ENCODE data around the gene XPO4. TPM values are rescaled to one million over a fixed set of nuclear protein-coding genes. Genes with fewer than 3 reads are reported as not detected.

XPO4 gene
- total RNA-seq, 1 experiment from 2014 or later: 34.9 TPM

- H3K4me1 Mint-ChIP-seq: peaks cover 13% of the 10 kb centered on the region
- DNase-seq (ENCODE audit: low spot score) (no peak), ATAC-seq (no peak)
- H3K27me3 Mint-ChIP-seq (ENCODE audit: low read depth): no peaks in the 10 kb centered on the region
- no peak for TF ChIP-seq ZNF121 (CRISPR knock-in tag; IDR thresholded peaks at IDR 0.05)
- no peak for TF ChIP-seq RORB (CRISPR knock-in tag; IDR thresholded peaks at IDR 0.05)
- TF ChIP-seq NFATC4 (CRISPR knock-in tag; IDR thresholded peaks at IDR 0.05): no peak
- TF ChIP-seq NFYB (CRISPR knock-in tag; conservative IDR thresholded peaks at IDR 0.05; ENCODE audit: low read depth): no peak
- no peak for TF ChIP-seq KAT7 (CRISPR knock-in tag; IDR thresholded peaks at IDR 0.05; ENCODE audit: borderline replicate concordance)
- TF ChIP-seq ZNF532 (CRISPR knock-in tag; IDR thresholded peaks at IDR 0.05; ENCODE audit: borderline replicate concordance): no peak
- no peak for TF ChIP-seq STAT6 (CRISPR knock-in tag; conservative IDR thresholded peaks at IDR 0.05; ENCODE audit: low read depth)
- TF ChIP-seq RELA (CRISPR knock-in tag; IDR thresholded peaks at IDR 0.05; ENCODE audit: borderline replicate concordance): no peak
- no peak for TF ChIP-seq FOXK1 (CRISPR knock-in tag; IDR thresholded peaks at IDR 0.05)
- no peak for TF ChIP-seq E2F5 (CRISPR knock-in tag; IDR thresholded peaks at IDR 0.05)
- no peak for TF ChIP-seq FOXJ3 (CRISPR knock-in tag; IDR thresholded peaks at IDR 0.05; ENCODE audit: borderline replicate concordance)
- TF ChIP-seq ZNF396 (CRISPR knock-in tag; IDR thresholded peaks at IDR 0.05; ENCODE audit: borderline replicate concordance): no peak
- TF ChIP-seq, protein P1, sequence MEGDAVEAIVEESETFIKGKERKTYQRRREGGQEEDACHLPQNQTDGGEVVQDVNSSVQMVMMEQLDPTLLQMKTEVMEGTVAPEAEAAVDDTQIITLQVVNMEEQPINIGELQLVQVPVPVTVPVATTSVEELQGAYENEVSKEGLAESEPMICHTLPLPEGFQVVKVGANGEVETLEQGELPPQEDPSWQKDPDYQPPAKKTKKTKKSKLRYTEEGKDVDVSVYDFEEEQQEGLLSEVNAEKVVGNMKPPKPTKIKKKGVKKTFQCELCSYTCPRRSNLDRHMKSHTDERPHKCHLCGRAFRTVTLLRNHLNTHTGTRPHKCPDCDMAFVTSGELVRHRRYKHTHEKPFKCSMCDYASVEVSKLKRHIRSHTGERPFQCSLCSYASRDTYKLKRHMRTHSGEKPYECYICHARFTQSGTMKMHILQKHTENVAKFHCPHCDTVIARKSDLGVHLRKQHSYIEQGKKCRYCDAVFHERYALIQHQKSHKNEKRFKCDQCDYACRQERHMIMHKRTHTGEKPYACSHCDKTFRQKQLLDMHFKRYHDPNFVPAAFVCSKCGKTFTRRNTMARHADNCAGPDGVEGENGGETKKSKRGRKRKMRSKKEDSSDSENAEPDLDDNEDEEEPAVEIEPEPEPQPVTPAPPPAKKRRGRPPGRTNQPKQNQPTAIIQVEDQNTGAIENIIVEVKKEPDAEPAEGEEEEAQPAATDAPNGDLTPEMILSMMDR (IDR thresholded peaks at IDR 0.05): no peak
- no peak for TF ChIP-seq ZNF512 (CRISPR knock-in tag; IDR thresholded peaks at IDR 0.05; ENCODE audit: borderline replicate concordance)
- TF ChIP-seq EMX1 (CRISPR knock-in tag; IDR thresholded peaks at IDR 0.05): no peak
- no peak for TF ChIP-seq IRF2 (CRISPR knock-in tag; IDR thresholded peaks at IDR 0.05; ENCODE audit: borderline replicate concordance, low read depth)
- no peak for TF ChIP-seq ETV6 (CRISPR knock-in tag; IDR thresholded peaks at IDR 0.05)
- TF ChIP-seq, protein P2, sequence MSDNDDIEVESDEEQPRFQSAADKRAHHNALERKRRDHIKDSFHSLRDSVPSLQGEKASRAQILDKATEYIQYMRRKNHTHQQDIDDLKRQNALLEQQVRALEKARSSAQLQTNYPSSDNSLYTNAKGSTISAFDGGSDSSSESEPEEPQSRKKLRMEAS (CRISPR knock-in tag; IDR thresholded peaks at IDR 0.05): no peak
- no peak for TF ChIP-seq SP1 (CRISPR knock-in tag; conservative IDR thresholded peaks at IDR 0.05)
- TF ChIP-seq ATF1 (CRISPR knock-in tag; IDR thresholded peaks at IDR 0.05): no peak
- no peaks in the 10 kb centered on the region for H3K9me3 Mint-ChIP-seq
- H3K4me3 Mint-ChIP-seq: no peak overlapping the region
- ChIA-PET CTCF (interaction anchor here (1.1 to 2.1 kb wide), 5 partner anchors 17 to 126 kb away, joined by 3 to 9 read pairs (median 4); no protein-coding TSS in a partner anchor), POLR2A (no interaction called here)
- no peak overlapping the region for H3K27ac Mint-ChIP-seq
- H3K36me3 Mint-ChIP-seq: peaks cover 5% of the 10 kb centered on the region
Observed at GRCh38 chr13:20848944-20849343, 53.6 kb downstream of the XPO4 start.

Measured in WTC11 (cell line).